Loucy (cell line): Measurements from ENCODE around the gene ASPA.

ENCODE experiments used
- H2AFZ ChIP-seq: fragments of 200-600 bp; sonication (generic); 2 replicates; pipeline ENCODE4 v1.6.0; 2016; ENCODE audit warnings: antibody characterized with exemption, mild to moderate bottlenecking, low read length, moderate library complexity
- H3F3A ChIP-seq: fragments of 200-600 bp; 2 replicates; pipeline ENCODE4 v1.6.0; 2016; ENCODE audit warnings: antibody characterized with exemption, low read depth, mild to moderate bottlenecking
- H3K27me3 ChIP-seq: fragments of 200-600 bp; sonication (generic); 2 replicates; pipeline ENCODE4 v1.6.1; 2014; ENCODE audit warnings: low read length, mild to moderate bottlenecking; ENCODE audit not compliant: insufficient read depth, poor library complexity, severe bottlenecking
- H3K36me3 ChIP-seq: fragments of 200-600 bp; sonication (generic); 2 replicates; pipeline ENCODE4 v1.6.1; 2016; ENCODE audit warnings: low read length; ENCODE audit not compliant: insufficient read depth
- H3K4me1 ChIP-seq: fragments of 200-600 bp; sonication (generic); 2 replicates; pipeline ENCODE4 v1.5.1; 2014; ENCODE audit warnings: low read length, mild to moderate bottlenecking; ENCODE audit not compliant: insufficient read depth, poor library complexity, severe bottlenecking
- H3K4me2 ChIP-seq: fragments of 200-600 bp; sonication (generic); 2 replicates; pipeline ENCODE4 v1.6.0; 2014; ENCODE audit warnings: antibody characterized with exemption, low read length, low read depth, mild to moderate bottlenecking; ENCODE audit not compliant: poor library complexity, severe bottlenecking
- H3K4me3 ChIP-seq: fragments of 200-600 bp; sonication (generic); 2 replicates; pipeline ENCODE4 v1.5.1; 2014; ENCODE audit warnings: low read length, mild to moderate bottlenecking, mixed read lengths; ENCODE audit not compliant: poor library complexity, severe bottlenecking
- H3K79me2 ChIP-seq: fragments of 200-600 bp; sonication (generic); 2 replicates; pipeline ENCODE4 v1.6.1; 2014; ENCODE audit warnings: low read length; ENCODE audit not compliant: insufficient read depth
- H3K9ac ChIP-seq: fragments of 200-600 bp; sonication (generic); 2 replicates; pipeline ENCODE4 v1.6.0; 2014; ENCODE audit warnings: mild to moderate bottlenecking, low read depth, low read length, moderate library complexity; ENCODE audit not compliant: poor library complexity, severe bottlenecking
- H3K9me2 ChIP-seq: fragments of 200-600 bp; sonication (generic); replicated peaks from 2 replicates; pipeline ENCODE4 v1.6.1; 2016; ENCODE audit warnings: low read depth, low read length, mixed read lengths
- H3K9me3 ChIP-seq: fragments of 200-600 bp; sonication (generic); 2 replicates; pipeline ENCODE4 v1.6.1; 2014; ENCODE audit warnings: mild to moderate bottlenecking, antibody characterized with exemption, low read length, low read depth; ENCODE audit not compliant: insufficient read depth
- H4K20me1 ChIP-seq: fragments of 200-600 bp; sonication (generic); 2 replicates; pipeline ENCODE4 v1.6.0; 2014; ENCODE audit warnings: antibody characterized with exemption, low read length, mild to moderate bottlenecking; ENCODE audit not compliant: insufficient read depth, poor library complexity, severe bottlenecking
- EZH2phosphoT487 ChIP-seq: fragments of 200-600 bp; IDR thresholded peaks from 2 replicates; pipeline ENCODE4 v1.6.1; 2018; ENCODE audit warnings: antibody characterized with exemption, mild to moderate bottlenecking, moderate library complexity, borderline replicate concordance
- TF ChIP-seq, protein P1 (sequence below): fragments of 200-600 bp; sonication (generic); conservative IDR thresholded peaks from 2 replicates; pipeline ENCODE4 v1.5.1; 2014; ENCODE audit warnings: mild to moderate bottlenecking, antibody characterized with exemption, low read length

The ASPA gene

DNA sequence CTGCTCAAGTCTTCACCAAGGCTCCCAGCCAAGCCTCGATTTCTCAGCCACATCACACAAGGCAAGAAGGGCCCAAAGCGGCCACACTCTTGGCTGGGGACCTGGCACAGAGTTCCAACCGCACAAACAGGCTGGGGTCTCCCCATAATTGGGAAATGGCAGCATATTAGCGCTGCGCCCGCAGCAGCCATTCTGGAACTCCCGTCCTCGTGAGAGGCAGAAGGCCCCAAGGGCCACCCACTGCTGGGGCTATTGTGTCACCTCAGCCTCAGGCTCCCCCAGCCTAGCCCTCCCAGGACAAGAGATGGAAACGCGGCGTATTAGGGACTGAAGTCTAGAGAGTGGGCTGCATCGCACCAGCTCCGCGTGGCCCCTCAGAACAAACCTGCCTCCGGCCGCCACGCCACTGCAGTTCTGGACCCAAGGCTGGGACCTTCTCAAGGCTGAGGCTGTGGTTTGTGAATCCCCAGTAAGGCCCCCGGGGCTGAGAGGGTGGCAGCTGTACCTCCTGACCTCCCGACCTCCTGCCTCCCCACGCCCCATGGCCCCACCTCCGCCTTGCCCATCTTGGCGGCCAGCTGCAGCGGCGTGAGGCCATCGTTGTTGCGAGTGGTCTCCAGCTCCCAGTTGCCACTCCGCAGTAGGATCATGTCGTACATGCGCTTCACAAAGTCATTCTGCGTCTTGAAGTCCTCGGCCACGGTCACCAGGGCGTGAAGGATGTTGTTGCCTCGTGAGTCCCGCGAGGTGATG, 56.5 kb downstream of the ASPA start:
- no peaks in the 10 kb centered on the region for H3K27me3 ChIP-seq
- H3K9me2 ChIP-seq: no peaks in the 10 kb centered on the region
- H3K79me2 ChIP-seq: no peaks in the 10 kb centered on the region
- no peak overlapping the region for H3K4me2 ChIP-seq
- H3K36me3 ChIP-seq: no peaks in the 10 kb centered on the region
- no peaks in the 10 kb centered on the region for H3K4me1 ChIP-seq
- no peak overlapping the region for H2AFZ ChIP-seq
- no peak for TF ChIP-seq EZH2phosphoT487
- TF ChIP-seq, protein P1, sequence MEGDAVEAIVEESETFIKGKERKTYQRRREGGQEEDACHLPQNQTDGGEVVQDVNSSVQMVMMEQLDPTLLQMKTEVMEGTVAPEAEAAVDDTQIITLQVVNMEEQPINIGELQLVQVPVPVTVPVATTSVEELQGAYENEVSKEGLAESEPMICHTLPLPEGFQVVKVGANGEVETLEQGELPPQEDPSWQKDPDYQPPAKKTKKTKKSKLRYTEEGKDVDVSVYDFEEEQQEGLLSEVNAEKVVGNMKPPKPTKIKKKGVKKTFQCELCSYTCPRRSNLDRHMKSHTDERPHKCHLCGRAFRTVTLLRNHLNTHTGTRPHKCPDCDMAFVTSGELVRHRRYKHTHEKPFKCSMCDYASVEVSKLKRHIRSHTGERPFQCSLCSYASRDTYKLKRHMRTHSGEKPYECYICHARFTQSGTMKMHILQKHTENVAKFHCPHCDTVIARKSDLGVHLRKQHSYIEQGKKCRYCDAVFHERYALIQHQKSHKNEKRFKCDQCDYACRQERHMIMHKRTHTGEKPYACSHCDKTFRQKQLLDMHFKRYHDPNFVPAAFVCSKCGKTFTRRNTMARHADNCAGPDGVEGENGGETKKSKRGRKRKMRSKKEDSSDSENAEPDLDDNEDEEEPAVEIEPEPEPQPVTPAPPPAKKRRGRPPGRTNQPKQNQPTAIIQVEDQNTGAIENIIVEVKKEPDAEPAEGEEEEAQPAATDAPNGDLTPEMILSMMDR: no peak
- no peak overlapping the region for H3K4me3 ChIP-seq
- H3K9me3 ChIP-seq: no peaks in the 10 kb centered on the region
- no peaks in the 10 kb centered on the region for H4K20me1 ChIP-seq
- no peaks in the 10 kb centered on the region for H3F3A ChIP-seq
- no peak overlapping the region for H3K9ac ChIP-seq

DNA sequence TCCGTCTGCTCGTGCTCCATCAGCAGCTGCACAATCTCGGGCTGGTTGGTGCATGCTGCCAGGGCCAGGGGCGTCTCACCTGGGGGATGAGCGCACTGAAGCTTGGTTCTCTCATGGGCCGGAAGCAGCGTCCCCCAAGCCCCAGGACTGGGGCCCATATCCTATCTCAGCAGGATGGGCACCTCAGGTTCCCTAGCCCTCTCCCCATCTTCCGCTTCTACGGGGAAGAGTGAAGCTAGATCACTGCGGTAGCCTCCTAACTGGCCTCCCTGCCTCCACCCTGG, 57.0 kb downstream of the ASPA start:
- H3K9me3 ChIP-seq: no peaks in the 10 kb centered on the region
- H3K36me3 ChIP-seq: no peaks in the 10 kb centered on the region
- no peaks in the 10 kb centered on the region for H3F3A ChIP-seq
- H3K9ac ChIP-seq: no peak overlapping the region
- TF ChIP-seq EZH2phosphoT487: no peak
- TF ChIP-seq, protein P1: no peak
- H3K9me2 ChIP-seq: no peaks in the 10 kb centered on the region
- no peak overlapping the region for H3K4me2 ChIP-seq
- H2AFZ ChIP-seq: no peak overlapping the region
- no peak overlapping the region for H3K4me3 ChIP-seq
- H4K20me1 ChIP-seq: no peaks in the 10 kb centered on the region
- no peaks in the 10 kb centered on the region for H3K79me2 ChIP-seq
- H3K27me3 ChIP-seq: no peaks in the 10 kb centered on the region
- no peaks in the 10 kb centered on the region for H3K4me1 ChIP-seq

GRCh38 chr17:3533752-3534151, 58.0 kb downstream of the ASPA start:
- H2AFZ ChIP-seq: no peak overlapping the region
- H3K4me2 ChIP-seq: no peak overlapping the region
- TF ChIP-seq, protein P1: no peak
- TF ChIP-seq EZH2phosphoT487: no peak
- H3K4me1 ChIP-seq: no peaks in the 10 kb centered on the region
- H3K9ac ChIP-seq: no peak overlapping the region
- no peaks in the 10 kb centered on the region for H3K36me3 ChIP-seq
- no peaks in the 10 kb centered on the region for H3F3A ChIP-seq
- no peaks in the 10 kb centered on the region for H3K9me2 ChIP-seq
- H3K4me3 ChIP-seq: no peak overlapping the region
- no peaks in the 10 kb centered on the region for H3K27me3 ChIP-seq
- no peaks in the 10 kb centered on the region for H3K79me2 ChIP-seq
- no peaks in the 10 kb centered on the region for H3K9me3 ChIP-seq
- no peaks in the 10 kb centered on the region for H4K20me1 ChIP-seq
